Activated CD8-positive, alpha-beta memory T cell treated with anti-CD3 and anti-CD28 coated beads for 1 hour (primary cell): Measurements from ENCODE around the gene SMAD7.

Source experiments
- DNase-seq, 2 donors: peaks; one replicate each; pipeline ENCODE4 v3.0.0-alpha.2; 2020; ENCODE audit warnings: low read depth in 1 of 2; ENCODE audit errors: extremely low read depth in 1 of 2

SMAD7 gene

GRCh38 chr18:48896875-48897511 is 53.8 kb downstream of the SMAD7 start:
- peak in 1 of 2 donors; percentile 5 for DNase-seq

DNA sequence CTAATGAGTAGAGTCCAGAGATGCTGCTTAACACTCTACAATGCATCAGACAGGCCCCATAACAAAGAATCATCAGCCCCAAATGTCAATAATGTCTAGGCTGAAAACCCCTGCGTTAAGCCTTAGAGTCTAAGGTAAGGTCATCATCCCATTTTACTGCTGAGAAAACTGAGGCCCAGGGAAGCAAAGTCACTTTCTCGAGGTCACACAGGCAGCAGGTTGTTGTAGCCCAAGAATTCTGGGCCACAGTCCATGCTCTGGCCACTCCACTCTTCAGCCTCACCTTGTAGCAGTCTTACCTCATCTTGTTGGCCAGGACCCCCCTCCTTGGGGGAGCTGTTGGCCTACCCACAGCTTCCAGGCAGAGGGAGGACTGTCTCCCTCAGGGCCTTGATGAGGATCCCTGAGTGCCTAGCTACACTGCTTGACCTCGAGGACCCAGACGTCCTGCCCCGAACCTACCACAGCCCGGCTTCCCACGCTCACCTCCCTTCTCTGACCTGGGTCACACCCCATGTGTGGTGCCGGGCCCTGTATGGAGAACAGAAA is 54.4 kb downstream of the SMAD7 start:
- DNase-seq: no peak

DNA sequence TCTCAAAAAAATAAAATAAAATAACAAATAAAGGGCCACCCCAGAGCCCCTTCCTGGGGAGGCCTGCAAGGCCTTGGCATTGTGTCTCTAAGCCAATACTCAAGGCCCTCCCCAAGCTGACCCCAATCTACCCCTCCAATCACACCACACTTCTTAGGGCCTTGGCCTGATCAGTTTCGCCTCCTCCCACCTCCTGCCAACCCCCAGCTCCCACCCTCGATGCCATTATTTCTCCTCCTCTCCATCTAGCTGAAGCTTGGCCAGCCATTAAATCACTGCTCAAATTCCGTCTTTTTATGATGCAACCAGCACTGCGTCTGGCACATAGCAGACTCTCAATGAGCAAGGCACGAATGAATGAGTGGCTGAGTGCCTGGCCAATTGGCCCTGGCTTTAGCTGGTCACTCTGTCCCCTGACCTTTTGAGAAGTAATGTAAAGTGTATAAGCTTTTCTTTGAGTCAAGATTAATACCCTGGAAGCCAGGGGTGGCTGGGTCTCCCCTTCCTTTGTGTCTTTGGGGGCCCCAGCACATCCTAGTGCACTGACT is 55.9 kb downstream of the SMAD7 start:
- DNase-seq: no peak

- DNase-seq: no peak
These were observed 56.9 kb downstream of the SMAD7 start for GRCh38 chr18:48893608-48894600.

DNA sequence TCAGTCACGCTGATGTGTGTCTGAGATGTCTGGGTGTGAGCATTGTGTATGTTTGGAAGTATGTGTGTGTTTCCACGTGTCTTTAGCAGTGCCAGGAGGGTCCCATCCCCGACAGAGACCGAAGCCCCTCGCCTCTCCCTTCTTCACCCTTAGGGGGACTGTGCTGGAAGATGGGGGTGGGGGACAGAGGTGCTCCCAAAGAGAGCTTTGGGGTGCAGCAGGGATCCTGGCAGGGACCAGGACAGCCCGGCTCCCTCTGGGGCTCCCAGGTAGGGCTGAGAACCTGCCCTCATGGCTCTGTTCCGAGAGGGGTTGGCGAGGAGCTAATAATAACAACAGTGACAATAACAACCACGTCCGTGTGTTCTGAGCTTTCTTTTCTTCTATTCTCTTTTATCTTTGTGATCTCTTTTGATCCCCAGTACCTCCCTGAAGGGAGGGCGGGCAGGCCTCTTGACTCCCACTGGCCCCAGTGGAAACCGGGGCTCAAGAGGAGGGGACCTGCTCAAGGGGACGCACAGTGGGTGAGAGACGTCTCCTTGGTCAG is 57.6 kb downstream of the SMAD7 start:
- no peak for DNase-seq

- DNase-seq: no peak
These were observed 58.5 kb downstream of the SMAD7 start for GRCh38 chr18:48892146-48892855.

DNA sequence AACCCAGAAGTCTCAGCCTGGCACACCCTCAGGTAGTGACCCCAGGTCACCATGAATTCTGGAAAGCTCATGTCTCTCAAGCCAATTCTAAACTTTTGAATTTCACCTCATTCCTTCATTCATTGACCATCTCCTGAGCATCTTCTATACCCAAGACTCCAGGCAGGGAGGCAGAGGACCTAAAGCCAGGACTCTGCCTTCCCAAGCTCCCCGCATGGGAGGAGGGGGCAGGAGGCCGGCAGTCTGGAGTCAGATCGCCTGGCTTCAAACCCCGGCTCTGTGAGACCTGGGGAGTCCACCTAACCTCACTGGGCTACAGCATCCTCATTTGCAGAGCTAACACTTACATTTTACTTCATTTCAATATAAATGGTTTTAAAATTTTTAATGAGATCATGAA is 59.0 kb downstream of the SMAD7 start:
- DNase-seq: no peak

DNA sequence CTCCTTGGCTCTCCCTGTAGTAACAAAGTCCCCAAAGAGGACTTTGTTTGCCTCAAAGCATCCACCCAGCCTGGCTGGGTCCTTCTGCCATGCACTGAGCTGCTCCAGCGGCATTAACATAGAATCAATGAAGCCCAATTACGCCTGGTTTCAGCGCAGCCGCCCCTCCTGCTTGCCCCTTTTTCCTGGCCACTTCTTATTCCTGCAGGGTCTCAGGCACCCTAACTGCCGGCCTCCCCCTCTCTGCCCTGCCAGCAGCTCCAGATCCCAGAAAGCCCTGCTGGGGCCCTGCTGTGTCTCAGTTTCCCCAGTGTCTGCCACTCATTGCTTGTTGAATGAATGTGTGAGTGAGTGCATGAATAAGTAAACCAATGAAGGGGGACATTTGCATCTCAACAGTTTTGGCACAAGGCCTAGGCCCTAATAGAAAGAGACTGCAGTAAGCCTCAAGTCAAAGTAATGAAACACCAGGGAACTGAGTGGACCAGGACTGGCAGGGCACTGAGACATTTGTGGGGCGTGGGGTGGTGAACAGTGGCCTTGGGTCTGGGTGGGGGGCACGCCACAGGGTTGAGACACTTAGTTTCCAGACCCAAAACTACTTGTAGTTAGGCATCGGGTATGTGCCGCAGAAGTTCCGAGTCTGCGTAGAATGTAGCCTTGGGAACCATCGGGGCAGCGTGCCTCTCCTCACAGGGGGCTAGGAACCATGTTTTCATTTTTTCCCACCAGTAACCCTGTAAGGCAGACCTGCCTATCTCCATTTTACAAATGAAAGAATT is 60.6 kb downstream of the SMAD7 start:
- no peak for DNase-seq

DNA sequence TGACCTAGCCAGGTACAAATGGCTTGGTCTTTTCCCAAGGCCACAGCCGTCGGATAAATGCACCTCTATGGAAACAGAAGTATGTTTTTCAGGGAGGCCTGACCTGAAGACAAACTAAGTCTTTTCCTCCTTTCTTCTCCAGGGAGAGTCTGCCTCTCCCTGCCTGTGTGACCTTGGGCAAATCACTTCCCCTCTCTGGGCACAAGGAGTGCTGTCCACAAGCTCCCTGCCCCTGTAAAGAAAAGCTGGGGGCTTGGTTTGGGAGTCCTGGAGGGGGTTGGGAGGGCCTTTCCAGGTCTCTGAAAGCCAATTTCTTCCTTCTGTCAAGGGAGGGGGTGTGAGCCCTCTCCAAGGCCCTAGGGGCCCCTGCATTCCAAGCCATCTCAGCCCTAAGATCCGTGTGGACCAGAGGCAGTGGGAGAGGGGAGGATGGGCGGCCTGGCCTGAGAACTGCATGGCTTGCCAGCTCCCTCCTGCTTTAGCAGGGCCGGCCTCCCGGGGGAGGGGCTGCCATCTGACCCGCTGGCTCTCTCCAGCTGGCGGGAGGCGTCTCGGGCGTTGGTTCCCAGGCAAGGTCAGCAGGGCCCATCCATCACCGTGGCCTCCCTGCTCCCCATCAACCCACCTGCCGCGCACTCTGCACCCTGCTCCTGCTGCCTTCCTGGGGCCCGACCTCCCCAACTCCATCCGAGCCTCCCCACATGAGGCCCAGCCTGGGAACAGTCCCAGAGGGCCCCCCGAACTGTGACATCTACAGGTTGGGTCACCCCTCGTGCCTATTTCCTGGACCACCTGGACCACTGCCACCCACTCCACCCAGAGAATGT is 61.4 kb downstream of the SMAD7 start:
- no peak for DNase-seq

- no peak for DNase-seq
These were observed 62.0 kb downstream of the SMAD7 start for GRCh38 chr18:48888773-48889080.

- no peak for DNase-seq
These were observed 62.6 kb downstream of the SMAD7 start for GRCh38 chr18:48887905-48888772.

DNA sequence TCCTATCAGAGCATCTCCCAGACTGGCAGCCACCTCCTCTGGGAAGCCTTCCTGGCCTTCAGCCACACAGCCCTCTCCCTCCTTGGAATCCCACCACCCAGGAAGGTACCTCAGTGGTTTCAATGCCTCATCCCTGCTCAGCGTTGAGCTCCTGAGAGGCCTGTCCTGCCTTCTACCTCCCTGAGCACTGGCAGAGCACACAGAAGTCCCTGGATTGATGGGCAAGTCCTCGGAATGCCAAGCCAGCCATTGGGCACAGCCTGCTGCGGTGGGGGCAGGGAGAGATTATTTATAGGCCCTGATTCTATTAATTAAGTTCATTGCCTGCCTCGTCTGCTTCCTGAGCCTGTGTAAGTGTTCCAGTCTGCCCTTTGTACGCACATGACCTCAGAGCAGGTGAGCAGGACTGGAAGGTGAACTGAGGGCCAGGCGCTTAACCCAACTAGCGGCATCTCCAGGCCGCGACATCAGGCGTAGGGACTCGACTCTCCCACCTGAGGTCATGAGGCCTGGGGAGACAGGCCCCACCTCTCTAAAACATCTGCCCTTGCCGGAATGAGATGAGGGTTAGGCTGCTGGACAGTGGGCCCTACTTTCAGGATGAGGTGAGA is 63.4 kb downstream of the SMAD7 start:
- no peak for DNase-seq

DNA sequence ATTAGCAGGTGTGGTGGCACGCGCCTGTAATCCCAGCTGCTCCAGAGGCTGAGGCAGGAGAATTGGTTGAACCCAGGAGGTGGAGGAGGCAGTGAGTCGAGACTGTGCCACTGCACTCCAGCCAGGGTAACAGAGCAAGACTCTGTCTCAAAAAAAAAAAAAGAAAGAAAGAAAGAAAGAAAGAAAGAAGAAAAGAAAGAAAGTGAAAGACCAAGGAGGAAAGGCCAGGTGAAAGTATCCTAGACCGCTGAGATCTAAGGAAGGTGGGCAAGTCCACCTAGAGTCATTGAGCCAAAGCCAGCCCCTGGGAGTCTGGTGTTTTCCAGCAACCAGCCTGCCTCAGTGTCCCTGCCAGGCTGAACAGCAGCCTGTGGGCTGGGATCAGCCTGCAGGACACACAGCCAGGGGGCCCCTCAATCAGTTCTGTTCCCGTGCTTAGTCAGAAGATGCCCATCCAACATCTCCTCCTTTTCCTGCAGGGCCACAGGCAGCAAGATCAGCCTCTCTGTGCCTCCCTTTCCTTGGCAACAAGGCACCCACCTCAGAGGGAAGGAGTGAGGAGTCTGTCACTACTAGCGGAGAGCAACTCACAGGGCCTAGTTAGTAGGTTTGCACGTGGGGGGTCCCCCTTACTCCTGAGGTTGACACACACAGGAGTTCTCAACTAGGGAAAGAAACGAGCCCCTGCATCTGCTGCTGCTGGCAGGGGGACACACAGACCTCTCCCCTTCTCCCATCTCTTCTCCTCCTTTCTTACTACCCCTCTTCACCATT is 64.1 kb downstream of the SMAD7 start:
- no peak for DNase-seq

DNA sequence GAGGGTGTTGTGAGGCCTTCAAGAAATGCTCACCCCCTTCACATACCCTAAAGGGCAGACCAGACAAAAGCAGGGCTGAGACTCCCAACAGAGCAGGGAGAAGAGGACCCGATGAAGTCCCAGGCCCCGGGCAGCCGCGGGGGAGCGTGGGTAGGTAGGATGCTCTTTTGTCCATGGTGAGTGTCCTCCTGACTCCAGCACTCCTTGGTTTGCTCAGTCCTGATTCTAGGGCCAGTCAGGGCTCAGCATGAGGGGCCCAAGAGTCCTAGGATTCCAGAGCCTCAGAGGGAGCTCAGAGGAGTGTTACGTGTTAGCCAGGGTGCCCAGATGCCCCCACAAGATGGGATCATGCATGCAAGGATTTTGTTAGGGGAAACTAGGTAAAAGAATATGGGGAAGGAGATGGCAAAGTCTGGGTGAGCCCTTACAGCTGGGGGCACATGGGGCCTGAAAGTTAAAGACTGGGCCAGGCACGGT is 64.8 kb downstream of the SMAD7 start:
- no peak for DNase-seq

DNA sequence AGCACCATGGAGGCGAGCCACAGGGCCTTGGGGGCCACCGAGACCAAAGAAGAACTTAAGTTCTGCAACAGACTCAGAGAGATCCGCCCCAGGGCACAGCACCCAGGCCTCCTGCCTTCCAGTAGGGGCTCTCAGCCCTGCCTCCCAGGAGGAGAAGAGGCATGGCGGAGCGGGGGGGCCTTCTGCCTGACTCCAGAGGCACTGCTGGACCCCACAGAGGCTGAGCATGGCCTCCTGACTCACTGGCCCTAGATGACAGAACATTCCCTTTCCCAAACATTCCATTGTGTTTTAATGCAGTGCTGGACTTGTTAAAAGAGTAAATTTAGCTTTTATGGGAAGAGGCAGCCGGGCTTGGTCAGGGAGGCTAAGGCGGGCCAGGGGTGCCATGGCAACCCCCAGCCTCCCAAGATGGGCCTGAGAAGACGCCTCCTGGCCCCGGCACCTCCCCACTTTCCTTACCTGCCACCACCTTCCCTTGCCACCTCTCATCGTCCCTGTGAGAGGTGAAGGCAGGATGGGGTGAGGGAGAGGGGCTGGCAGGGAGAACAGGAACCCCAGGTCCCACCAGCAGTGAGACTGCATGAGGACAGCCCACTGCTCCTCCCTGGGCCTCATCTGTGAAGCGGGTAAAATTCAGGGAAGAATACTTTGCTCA is 65.4 kb downstream of the SMAD7 start:
- DNase-seq: no peak

DNA sequence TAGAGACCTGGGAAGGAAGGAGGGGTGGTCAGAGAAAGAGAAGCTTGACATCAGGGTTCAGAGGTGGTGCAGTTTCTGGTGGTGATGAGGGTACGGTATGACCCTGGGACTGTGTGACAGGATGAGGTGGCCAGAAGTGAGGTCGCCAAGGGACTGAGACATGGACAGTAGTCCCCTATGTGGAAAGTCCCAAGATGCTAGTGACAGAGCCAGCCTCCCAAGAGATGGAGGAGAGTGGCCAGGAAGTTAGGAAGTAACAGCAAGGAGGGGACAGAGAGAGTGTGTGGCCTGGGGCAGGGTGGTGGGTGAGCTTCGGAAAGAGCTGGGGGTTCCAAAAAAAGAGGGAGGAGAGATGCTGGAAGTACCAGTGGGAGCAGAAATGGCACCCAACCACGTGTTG is 66.0 kb downstream of the SMAD7 start:
- no peak for DNase-seq
